SU-DHL-6 (cell line): ENCODE measurements around the gene PODXL2.
"Not testable (repeated sequence)": the region's sequence is repeated elsewhere in the genome, so short reads cannot be mapped to it uniquely, and the experiment has no call there.

Experiments
- H2AFZ ChIP-seq: fragments of 200-600 bp; sonication (generic); 2 replicates; pipeline ENCODE4 v1.6.1; 2014; ENCODE audit warnings: low read depth, mild to moderate bottlenecking, moderate library complexity, mixed read lengths, antibody characterized with exemption, low read length; ENCODE audit not compliant: severe bottlenecking
- H3F3A ChIP-seq: fragments of 200-600 bp; shearing (Covaris generic); 2 replicates; pipeline ENCODE4 v1.6.0; 2016; ENCODE audit warnings: antibody characterized with exemption, mild to moderate bottlenecking; ENCODE audit not compliant: insufficient read depth
- H3K27ac ChIP-seq: fragments of 200-600 bp; sonication (generic); 2 replicates; pipeline ENCODE4 v1.5.1; 2016; ENCODE audit warnings: low read depth, mild to moderate bottlenecking, low read length, moderate library complexity, mixed read lengths
- H3K27me3 ChIP-seq: fragments of 200-600 bp; sonication (generic), shearing (Covaris generic); 2 replicates; pipeline ENCODE4 v1.6.0; 2014; ENCODE audit warnings: mild to moderate bottlenecking, low read length
- H3K36me3 ChIP-seq: fragments of 200-600 bp; sonication (generic); 2 replicates; pipeline ENCODE4 v1.6.1; 2014; ENCODE audit warnings: mild to moderate bottlenecking, low read length, mixed read lengths
- H3K4me2 ChIP-seq: fragments of 300-600, 200-600 bp; shearing (Covaris generic), sonication (generic); 2 replicates; pipeline ENCODE4 v1.6.0; 2014; ENCODE audit warnings: low read length, low read depth, mild to moderate bottlenecking; ENCODE audit not compliant: poor library complexity, severe bottlenecking
- H3K4me3 ChIP-seq: fragments of 200-600 bp; sonication (generic); 2 replicates; pipeline ENCODE4 v1.5.1; 2014; ENCODE audit warnings: antibody characterized with exemption, low read length, mild to moderate bottlenecking, mixed read lengths; ENCODE audit not compliant: insufficient read depth, poor library complexity, severe bottlenecking
- H3K79me2 ChIP-seq: fragments of 200-600 bp; sonication (generic); 2 replicates; pipeline ENCODE4 v1.6.1; 2014; ENCODE audit warnings: mild to moderate bottlenecking, low read length, moderate library complexity; ENCODE audit not compliant: insufficient read depth
- H3K9ac ChIP-seq: fragments of 200-600 bp; sonication (generic); 2 replicates; pipeline ENCODE4 v1.7.0; 2014; ENCODE audit warnings: mild to moderate bottlenecking, low read length
- H3K9me2 ChIP-seq: fragments of 200-600 bp; sonication (generic); replicated peaks from 2 replicates; pipeline ENCODE4 v1.6.1; 2014; ENCODE audit warnings: low read length; ENCODE audit not compliant: insufficient read depth
- H3K9me3 ChIP-seq: fragments of 200-600 bp; sonication (generic); 2 replicates; pipeline ENCODE4 v1.6.1; 2014; ENCODE audit warnings: low read length, mixed read lengths; ENCODE audit not compliant: insufficient read depth
- H4K20me1 ChIP-seq: fragments of 200-600 bp; sonication (generic); 2 replicates; pipeline ENCODE4 v1.6.1; 2014; ENCODE audit warnings: low read depth, mild to moderate bottlenecking, antibody characterized with exemption, low read length, moderate library complexity, mixed read lengths
- CTCF ChIP-seq: fragments of 200-600 bp; sonication (generic); IDR thresholded peaks from one replicate; pipeline ENCODE4 v1.5.1; 2017; ENCODE audit warnings: antibody characterized with exemption, mild to moderate bottlenecking, low read length, moderate library complexity; ENCODE audit not compliant: insufficient read depth, poor library complexity, severe bottlenecking
- EZH2phosphoT487 ChIP-seq: fragments of 200-600 bp; sonication (generic), shearing (Covaris generic); conservative IDR thresholded peaks from 2 replicates; pipeline ENCODE4 v1.6.1; 2018; ENCODE audit warnings: mild to moderate bottlenecking, antibody characterized with exemption, low read length, moderate library complexity, mixed read lengths

The PODXL2 gene

GRCh38 chr3:127654374-127654773 is 25.4 kb downstream of the PODXL2 start:
- H4K20me1 ChIP-seq = no peaks in the 10 kb centered on the region

DNA sequence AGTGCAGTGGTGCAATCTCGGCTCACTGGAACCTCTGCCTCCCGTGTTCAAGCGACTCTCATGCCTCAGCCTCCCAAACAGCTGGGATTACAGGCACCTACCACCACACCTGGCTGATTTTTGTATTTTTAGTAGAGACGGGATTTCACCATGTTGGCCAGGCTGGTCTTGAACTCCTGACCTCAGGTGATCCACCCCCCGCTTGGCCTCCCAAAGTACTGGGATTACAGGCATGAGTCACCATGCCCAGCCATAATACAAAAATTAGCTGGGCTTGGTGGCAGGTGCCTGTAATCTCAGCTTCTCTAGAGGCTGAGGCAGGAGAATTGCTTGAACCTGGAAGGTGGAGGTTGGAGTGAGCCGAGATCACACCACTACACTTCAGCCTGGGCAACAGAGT is 26.0 kb downstream of the PODXL2 start:
- H4K20me1 ChIP-seq, H3K4me2 ChIP-seq, H3K9ac ChIP-seq, H2AFZ ChIP-seq, H3K79me2 ChIP-seq, H3K27ac ChIP-seq, H3F3A ChIP-seq, H3K4me3 ChIP-seq, H3K9me2 ChIP-seq, H3K36me3 ChIP-seq, H3K27me3 ChIP-seq, H3K9me3 ChIP-seq: not testable (repeated sequence)

More at GRCh38 chr3:127654374-127654773, 25.4 kb downstream of the PODXL2 start:
- Histone ChIP-seq H3K79me2 (no peaks in the 10 kb centered on the region), H3K4me2 (no peak overlapping the region), H3K4me3 (no peak overlapping the region), H3K9me3 (no peaks in the 10 kb centered on the region), H3K9me2 (no peaks in the 10 kb centered on the region), H3K36me3 (no peaks in the 10 kb centered on the region), H2AFZ (no peak overlapping the region), H3F3A (no peaks in the 10 kb centered on the region), H3K9ac (no peak overlapping the region), H3K27me3 (no peaks in the 10 kb centered on the region), H3K27ac (no peak overlapping the region)
- TF ChIP-seq CTCF (no peak), EZH2phosphoT487 (no peak)

DNA sequence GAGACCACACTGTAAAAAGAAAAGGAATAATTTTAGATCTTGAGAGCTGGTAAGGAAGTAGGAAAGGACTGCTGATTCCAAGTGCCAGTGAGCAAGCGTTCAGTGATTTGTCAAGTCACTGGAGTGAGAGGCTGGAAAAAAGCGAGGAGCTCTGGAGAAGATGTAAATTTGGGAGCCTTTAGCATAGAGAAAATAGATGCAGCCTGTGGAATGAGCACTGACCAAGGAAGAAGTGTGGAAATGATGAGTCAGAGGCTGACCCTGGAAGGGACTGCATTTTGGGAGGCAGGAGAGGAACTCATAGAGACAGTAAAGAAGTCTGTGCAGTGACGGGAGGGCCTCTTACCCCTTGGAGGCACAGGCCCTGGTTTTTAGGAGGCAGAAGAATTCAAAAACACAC is 26.7 kb downstream of the PODXL2 start:
- Histone ChIP-seq H3K9me3 (no peaks in the 10 kb centered on the region), H3K4me2 (no peak overlapping the region), H3K36me3 (no peaks in the 10 kb centered on the region), H3K9ac (no peak overlapping the region), H3F3A (no peaks in the 10 kb centered on the region), H3K4me3 (no peak overlapping the region), H3K27me3 (no peaks in the 10 kb centered on the region), H3K27ac (no peak overlapping the region), H3K9me2 (no peaks in the 10 kb centered on the region), H3K79me2 (no peaks in the 10 kb centered on the region), H4K20me1 (no peaks in the 10 kb centered on the region), H2AFZ (no peak overlapping the region)
- no peak for TF ChIP-seq CTCF
- TF ChIP-seq EZH2phosphoT487 = no peak

- no peak overlapping the region for H3K4me2 ChIP-seq
- no peak overlapping the region for H3K27ac ChIP-seq
- no peaks in the 10 kb centered on the region for H3F3A ChIP-seq
- no peaks in the 10 kb centered on the region for H3K27me3 ChIP-seq
- no peak overlapping the region for H3K4me3 ChIP-seq
- no peaks in the 10 kb centered on the region for H3K36me3 ChIP-seq
- no peaks in the 10 kb centered on the region for H3K79me2 ChIP-seq
- H3K9me2 ChIP-seq = no peaks in the 10 kb centered on the region
- no peaks in the 10 kb centered on the region for H3K9me3 ChIP-seq
- no peak overlapping the region for H2AFZ ChIP-seq
- no peaks in the 10 kb centered on the region for H4K20me1 ChIP-seq
- no peak for TF ChIP-seq CTCF
- TF ChIP-seq EZH2phosphoT487 = no peak
- no peak overlapping the region for H3K9ac ChIP-seq
Observed at GRCh38 chr3:127656906-127657305, 27.9 kb downstream of the PODXL2 start.
